GM18520 (cell line): ENCODE data around the gene HOTAIR.

ENCODE experiments used
- ATAC-seq: cut with Tn5 transposase; IDR thresholded peaks from one replicate; pipeline ENCODE4 v1.9.1; 2021; ENCODE audit not compliant: unreplicated experiment

HOTAIR gene

DNA sequence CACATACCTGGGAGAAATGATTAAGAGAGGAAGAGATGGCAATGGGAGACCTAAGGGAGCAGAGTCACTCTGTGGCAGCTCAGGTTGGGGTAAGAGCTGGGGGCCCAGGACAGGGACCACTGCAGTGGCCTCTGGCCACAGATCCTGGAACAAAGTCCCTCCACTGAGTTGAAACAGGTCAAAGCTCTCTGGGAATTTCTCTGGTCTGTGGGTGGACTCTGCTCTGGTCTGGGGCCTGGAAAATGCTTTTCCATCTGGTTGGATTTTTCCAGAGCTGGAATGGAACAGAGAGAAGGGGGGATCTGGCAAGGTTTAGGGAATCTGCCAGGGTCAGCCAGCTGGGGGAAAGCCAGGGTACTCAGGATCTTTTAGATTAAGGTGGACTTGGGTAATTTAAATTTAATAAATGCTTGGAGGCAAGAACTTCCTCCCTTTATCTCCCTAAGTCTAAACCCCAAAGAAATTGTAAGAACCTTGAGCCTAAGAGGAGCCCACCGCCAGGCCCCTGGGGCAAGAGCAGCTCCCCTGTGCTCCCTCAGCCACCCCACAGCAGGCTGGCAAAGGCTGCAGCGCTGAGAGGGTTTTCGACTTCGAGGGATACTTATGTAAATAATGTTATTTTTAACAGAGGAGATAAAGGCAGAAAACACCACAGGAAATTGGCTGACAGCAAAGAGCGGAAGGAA, 13.9 kb upstream of the HOTAIR start:
- no peak for ATAC-seq

DNA sequence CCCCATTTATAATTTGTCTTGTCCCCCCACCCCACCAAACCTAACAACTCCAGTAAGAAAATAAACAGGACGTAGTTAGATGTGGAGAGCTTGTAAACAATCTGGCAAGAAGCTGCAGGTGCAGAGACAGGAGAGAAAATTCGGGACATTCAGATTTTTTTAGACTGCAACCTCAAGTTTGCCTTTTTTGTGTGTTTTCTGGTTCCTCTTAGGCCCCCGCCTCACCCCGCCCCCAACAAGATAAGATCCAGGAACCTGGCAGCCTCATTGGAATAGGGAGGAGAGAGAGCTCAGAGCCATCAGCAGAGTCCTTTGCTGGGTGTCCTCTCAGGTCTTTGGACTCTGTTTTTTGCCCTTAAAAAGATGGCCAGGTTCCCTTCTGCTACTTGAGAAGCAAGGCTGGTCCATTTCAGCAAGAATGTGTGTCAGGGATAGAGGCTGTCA, 13.1 kb upstream of the HOTAIR start:
- no peak for ATAC-seq

DNA sequence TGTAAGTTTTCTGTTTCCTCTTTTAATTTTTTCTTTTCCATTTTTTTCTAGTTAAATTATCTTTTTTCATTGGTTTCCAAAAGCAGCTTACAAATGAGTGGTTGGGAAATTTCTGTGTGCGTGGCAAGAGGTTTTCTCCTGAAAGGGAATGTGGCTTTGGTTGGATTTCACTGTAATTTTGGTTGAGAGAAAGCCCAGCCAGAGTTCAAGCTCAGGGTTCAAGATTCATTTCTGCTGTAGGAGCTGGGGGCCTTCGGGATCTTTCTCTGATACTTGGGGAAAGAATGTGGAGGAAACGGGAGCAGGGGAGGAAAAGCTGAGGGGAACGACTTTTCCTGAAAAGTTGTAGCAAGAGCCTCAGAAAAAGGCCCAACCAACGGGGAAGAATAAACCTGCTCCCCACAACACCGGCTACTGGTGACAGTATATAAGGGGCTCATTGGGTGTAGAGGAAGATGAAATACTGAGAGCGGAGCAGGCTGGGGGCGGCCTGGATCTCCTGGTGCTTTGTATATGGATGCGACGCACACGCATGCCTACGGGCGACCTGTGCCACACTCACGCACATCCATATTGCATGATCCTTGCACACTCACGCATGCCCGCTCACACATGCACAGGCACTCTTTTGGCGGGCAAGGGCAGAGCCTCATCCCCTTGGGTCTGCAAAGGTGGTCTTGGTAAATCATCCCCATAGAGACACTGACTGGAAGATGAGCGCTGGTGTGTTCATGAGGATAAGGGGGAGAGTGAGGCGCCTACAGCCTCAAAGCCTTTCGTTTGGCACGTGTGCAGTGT, 12.1 kb upstream of the HOTAIR start:
- ATAC-seq: no peak

DNA sequence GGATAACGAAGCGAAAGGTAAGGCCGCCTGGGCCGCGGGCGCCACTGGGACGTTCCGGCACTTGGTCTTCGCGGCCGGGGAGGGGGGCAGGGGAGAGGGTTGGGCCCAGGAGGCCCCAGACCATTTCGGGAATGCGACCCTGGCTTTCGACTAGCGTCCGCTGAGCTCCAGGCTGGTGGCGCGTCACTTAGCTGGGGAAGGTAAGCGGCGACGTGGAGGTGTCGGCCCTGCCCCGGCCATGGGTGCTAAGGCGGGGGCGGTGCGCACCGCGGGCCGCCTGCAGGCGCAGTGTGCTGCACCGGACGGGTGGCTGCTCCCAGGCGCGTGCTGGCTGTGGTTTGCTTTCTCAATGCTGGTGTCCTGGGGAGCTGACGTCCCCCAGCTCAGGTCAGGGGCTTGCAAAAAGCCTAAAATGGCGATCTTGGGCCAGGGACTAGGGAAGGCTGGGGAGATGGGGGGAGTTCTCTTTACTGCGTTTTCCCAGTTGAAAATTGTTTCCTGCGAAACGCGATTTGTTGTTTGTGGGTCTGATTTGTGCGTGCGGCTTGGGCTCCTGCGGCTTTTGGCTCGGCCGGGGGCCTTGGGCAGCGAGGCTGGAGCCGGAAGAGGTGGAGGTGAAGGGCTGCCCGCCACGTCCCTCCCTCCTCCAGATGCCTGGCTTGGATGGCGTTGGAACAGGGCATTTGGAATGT, 11.4 kb upstream of the HOTAIR start:
- ATAC-seq: no peak

DNA sequence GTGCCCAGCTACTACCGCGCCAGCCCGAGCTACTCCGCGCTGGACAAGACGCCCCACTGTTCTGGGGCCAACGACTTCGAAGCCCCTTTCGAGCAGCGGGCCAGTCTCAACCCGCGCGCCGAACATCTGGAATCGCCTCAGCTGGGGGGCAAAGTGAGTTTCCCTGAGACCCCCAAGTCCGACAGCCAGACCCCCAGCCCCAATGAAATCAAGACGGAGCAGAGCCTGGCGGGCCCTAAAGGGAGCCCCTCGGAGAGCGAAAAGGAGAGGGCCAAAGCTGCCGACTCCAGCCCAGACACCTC, 10.9 kb upstream of the HOTAIR start:
- ATAC-seq: no peak

DNA sequence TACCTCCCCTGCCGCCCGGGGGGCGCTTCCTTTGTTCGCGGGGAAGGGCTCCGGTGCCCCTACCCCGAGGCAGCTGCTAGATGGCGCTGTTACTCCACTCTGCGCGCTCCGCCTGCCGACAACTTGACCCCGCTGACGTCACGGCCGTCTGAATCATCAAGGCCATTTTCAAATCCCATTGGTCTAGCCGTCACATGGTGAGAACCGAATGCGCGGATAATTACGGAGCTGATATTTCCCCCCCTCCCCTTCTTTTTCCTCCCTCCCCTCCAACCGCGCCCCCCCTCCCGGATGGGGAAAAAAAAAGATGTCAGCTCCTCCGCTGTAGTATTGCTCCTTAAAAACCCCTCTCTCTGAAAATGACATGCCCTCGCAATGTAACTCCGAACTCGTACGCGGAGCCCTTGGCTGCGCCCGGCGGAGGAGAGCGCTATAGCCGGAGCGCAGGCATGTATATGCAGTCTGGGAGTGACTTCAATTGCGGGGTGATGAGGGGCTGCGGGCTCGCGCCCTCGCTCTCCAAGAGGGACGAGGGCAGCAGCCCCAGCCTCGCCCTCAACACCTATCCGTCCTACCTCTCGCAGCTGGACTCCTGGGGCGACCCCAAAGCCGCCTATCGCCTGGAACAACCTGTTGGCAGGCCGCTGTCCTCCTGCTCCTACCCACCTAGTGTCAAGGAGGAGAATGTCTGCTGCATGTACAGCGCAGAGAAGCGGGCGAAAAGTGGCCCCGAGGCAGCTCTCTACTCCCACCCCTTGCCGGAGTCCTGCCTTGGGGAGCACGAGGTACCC, 10.3 kb upstream of the HOTAIR start, which contains the start of gene HOXC10:
HOXC10 (plus strand) TSS at position 246 of the 791 bp plus-strand sequence; CDS start at position 360, 114 bp downstream.
- peak; percentile 70 for ATAC-seq

DNA sequence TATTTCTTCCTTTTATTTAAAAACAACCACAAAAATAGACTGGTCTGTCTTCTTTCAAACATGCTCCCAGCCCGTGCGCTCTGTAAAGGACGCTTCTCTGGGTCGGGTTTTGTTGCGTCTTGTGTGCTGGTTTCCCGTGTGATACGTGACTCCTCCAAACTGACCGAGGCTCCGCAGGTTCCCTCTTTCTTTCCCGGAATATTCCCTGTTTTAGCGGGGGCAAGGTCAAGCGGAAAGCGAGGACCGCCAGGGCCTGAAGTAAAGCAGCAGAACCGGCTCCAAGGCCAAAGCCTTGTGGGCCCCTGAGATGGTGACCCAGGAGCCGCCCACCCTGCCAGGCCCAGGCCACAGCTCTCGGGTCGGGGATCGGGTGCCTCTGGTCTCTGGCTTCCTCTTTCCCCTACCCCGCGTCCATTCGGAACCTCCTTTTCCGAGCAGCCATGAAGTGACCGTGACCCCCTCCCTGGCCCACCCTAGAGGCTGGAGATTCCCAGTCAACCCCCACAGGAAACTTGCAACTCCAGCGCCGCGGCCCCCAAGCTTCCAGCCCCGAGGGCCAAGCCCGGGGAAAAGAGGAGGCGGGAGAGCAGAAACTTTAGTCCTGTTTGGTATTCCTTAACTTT, 9.3 kb upstream of the HOTAIR start:
- no peak for ATAC-seq

DNA sequence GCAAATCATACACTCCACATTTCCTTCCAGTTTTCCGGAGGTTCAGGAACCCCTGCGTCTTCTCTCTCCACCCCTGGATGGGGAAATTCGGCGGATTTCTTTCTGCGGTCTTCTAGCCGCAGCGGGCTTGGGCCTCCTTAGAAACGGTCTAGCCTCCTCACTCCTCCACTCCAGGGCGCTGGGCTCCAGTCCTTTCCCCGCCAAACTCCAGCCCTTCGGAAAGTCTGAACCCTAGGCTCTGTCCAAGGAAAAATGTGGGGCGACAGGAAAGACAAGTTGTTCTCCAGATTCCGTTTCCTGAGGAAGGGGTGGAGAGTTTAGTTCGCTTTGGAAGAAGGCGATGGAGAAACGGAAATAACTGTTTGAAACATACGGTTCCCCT, 8.8 kb upstream of the HOTAIR start:
- no peak for ATAC-seq

DNA sequence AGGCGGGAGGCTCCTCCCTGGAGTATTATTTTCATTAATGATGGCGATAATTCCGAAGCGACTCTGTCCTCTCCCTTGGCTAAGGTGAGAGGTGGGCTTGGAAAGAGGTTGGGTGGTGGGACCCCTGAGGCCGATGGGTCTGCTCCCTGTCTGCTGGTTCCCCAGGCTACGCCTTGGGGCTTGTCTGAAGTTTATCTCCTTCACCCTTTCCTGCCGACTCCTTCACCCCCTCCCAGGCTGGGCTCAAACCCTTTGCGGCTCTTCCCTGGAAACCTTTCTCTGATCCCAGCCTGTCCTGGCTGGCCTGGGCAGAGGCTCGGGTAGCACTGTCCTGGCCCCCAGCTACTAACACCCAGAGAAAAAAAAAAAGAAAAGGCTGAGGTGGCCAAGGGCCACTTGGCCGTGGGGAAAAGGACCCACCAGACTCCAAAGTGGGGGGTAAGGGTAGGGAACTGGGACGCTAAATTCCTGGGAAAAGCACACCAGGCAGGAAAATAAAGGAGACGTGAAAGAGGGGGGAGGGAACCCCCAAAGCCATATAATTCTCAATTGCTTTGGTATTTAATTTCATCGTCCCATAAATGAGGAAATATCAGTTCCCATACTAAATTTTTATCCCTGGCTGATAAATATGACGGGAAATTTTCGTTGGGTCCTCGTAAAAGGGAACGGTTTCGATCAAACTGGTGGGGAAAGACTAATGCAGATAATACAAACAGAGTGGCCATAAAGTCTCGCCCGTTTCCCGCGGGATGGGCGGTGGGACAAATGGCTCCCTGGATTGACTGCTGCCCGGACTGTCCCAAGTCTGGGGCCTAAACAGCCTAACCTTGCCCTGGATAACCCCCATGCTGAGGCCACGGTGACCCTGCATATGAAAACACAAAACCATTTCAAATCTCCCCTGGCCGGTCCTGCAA, 8.2 kb upstream of the HOTAIR start:
- ATAC-seq: no peak

DNA sequence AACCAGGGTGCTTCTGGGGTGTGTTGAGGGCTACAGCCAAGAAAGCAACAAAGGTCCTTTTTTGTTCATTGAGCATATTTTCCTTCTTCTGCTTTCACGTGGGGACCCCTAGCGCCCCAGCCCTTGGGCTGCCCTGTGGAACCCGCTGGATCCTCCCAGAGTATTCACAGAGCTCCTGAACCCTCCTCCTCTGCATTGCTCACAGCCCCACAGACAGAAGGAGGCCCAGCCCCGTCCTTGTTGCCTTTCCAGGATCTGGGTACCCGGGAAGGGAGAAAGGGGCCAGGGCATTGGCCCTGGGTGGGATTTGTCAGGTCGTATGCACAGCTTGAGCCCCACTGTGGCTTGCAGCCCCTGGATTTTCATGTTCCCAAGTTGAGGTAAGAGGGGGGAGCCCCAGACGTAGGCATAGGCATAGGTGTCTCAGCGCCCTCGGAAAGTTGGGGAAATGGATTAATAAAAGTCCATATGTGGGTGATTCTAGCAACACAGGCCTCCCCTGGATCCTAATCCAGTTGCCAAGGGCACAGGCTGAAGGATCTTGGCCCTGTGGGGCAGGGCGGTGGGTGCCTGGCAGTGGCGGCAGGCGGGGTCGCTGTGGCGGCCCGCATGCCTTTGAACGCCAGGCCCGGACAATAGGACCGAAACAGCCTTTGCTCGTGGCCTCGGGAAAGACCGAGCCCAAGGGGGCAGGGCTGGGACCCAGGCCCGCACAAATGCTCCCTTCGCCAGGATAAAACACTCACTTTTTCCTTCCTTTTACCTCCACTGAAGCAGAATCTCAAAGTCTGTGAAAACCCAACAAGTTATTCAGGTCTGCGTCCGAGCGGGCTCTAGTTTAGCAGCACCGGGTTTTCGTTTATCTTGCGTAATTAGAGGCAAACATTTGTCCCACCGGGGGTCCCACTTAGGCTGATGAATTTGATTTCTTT, 7.1 kb upstream of the HOTAIR start:
- ATAC-seq: no peak

DNA sequence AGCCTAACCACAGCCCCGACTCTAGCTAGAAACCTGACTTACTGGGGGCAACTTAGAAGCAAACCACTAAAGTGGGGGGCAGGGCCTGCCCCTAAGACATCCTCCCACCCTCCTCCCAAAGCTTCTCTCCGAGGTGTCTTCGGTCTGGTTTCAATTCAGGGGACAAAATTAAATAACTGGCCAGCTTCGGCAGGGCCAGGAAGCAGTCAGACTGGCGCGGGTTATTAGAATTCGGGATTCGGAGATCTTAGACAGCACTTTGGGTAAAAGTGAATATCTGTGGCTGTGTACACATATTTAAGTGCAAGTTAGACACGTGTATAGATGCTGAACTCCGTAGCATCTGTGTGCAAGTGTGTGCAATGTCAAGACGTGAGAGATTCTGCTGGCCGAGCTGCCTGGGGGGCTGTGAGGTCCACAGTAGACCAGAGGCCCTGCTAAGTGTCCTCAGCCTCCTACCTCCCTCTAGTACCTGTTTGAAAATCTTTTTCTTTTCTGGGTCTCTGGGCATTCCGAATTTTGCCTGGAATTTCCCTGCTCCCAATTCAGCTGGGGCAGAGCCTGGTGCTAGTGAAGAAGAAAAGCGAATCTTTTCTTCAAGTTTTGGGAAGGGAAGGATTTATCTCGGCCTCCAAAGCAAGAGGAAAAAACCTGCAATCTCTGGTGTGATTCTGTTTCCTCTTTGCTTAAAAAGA, 6.2 kb upstream of the HOTAIR start:
- no peak for ATAC-seq

DNA sequence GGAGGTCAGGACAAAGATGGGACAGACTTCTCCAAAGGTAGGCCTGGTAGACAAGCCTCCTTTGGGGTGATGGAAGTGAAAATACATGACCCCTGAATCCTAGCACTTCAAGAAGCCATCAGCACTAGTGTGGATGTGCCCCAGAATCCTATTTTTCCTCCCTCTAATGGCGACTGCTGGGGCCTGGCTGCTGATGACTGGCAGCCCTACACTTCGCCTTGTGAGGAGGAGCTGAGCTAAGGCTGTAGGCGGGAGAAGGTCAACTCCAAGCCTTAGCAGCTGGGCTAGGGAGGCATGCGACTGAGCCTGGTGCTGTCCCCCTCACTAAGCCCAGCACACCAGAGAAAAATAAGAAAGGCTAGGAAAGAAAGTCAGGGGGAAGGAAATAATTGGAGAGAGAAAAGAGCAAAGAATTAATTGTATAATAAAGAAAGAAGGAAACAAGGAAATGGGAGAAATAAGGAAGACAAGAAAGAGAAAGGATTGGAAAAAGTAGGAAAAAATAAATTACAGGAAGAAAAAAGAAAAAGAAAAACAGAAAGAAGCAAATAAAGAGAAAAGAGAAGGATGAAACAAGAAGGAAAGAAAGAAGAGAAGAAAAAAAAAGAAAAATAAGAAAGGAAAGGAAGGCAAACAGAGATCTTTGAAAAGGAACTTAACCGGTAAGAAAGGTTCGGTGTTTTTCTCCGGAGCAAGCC, 5.5 kb upstream of the HOTAIR start:
- ATAC-seq: no peak

DNA sequence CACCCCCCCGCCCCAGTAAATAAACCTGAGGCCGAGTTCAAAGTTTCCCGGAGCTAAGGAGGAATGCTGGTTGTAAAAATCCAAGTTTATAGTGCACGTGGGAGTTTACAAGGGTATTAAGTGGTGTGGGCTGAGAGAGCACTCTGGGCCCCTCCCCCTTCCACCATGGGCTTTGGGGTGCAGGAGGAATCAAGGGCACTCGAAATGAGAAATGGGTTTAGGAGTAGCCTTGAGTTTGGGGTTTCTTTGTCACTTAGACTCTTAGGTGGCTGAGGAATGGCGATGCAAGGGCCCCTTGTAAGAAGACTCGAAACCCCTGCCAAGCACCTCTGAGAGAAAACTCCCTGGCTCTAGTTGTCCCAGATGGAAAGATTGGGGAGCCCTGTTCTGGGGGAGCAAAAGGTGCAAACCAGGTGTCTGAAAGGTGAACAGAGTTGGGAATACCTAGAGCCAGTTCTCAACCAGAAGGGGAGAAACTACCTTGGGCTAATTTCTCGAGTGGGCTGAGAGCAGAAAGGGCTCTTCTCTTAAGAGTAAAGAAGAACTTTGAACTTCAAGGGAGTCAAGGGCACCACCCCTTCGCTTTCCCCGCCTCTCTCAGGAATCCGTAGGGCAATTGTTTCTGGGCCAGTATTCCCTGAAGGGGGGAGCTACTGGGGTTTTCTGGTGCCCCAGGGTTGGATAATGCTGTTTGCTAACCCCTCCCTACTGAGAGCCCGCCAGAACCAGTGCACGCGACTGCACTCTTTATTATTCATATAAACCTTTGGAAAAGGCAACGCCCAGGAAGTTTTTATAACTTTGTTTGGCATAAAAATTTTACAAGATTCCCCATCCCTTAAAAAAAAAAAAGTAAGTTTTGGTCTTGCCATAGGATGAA, 4.0 kb upstream of the HOTAIR start:
- no peak for ATAC-seq

DNA sequence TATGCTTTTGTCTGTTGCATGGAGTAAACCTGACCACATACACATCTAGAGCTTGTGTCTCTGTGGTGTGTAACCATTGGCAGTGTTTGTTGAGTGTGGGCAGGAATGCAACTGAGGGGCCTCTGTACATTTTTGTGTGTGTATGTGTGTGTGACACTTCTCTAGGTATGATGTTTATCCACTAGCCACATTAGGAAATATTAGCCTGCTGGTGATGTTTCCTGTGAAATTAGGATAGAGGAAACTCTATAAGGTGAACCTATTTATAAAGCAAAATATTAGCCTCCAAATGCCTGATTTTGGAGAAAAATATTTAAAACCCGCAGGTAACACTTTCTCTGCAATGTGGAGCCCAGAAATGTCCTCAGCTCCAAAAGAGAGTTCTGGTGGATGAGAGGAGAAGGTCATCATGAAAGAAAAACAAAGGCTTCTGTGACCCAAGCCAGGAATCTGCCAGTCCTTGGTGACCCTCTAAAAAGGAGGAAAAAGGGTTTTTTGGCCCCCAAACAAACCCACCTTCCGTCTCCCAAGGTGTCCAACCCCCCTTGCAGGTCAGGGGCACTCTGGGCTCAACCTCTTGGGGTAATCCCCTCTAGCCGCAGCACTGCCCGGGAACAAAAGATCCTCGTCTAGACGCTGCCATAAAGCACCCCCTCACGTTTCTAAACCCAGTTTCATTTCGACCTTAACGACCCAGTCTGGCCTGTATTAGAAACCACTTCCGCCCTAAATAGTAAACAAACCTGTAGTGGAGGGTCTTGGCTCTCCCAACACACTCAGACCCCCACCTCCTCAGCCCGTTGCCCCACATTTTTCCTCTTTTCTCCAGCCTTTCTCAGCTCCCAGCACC, 3.1 kb upstream of the HOTAIR start:
- ATAC-seq: no peak

DNA sequence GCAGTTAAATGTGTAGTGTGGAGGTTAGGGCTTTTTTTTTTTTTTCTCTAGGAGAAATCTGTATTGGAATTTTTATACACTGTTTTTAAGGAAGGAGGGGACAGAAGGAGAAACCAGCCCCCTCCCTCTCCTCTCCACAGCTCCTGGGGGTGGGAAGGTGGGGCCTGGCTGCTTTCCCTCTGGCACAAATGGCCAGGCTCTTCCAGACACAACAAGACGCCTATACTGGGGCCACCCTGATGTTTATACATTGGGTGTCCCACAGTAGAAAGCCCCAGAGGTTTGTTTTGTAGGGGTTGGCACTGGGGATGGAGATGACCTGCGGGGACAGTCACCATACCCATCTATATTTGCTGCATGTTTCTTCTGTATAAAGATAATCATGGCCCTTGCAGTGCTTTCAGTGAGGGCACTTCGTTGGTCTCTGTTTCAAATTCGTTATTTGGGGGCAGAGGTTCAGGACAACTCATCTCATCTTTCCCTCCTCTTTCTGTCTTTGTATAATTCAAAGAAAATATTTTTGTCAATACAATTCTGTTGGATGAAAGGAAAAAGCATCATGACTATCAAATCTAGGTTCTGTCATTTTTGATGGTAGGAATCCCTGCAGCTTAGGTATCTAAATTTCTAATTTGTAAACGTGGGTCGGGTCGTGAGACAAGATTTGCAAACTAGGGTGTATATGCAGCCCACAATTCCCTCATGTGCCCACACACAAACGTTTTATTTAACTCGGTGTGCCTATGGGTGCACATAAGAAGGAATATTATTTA, 2.3 kb upstream of the HOTAIR start:
- no peak for ATAC-seq
